NCI-H2107 treated with DMSO at 0.1 percent for 48 hours (cell line): ENCODE measurements around the gene CERS4.
A peak's percentile ranks its signal among the peaks of the same experiment; 100 is the strongest.
"Not testable (repeated sequence)": the region's sequence is repeated elsewhere in the genome, so short reads cannot be mapped to it uniquely, and the experiment has no call there.

Experiments
- DNase-seq: peaks from one replicate; lab custom pipeline; 2025; ENCODE audit not compliant: unreplicated experiment; lab: John Stamatoyannopoulos, UW

Gene CERS4

DNA sequence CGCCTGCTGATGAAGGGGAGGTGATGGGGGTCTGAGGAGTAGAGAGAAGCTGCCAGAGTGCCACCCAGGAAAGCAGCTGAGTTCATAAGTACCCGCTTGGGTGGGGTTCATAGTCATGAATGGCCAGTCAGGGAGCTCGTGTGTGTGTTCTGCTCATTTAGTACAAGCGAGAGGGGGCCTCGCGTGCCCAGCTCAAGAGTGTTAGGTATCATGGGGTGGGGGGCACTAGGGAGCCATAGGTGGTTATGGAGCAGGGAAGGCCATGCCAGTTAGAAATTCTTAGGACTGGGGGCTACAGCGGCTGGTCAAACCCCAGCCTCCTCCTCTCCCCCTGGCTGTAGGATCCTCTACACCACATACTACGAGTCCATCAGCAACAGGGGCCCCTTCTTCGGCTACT lies 52.2 kb downstream of the CERS4 start:
- no peak for DNase-seq

DNA sequence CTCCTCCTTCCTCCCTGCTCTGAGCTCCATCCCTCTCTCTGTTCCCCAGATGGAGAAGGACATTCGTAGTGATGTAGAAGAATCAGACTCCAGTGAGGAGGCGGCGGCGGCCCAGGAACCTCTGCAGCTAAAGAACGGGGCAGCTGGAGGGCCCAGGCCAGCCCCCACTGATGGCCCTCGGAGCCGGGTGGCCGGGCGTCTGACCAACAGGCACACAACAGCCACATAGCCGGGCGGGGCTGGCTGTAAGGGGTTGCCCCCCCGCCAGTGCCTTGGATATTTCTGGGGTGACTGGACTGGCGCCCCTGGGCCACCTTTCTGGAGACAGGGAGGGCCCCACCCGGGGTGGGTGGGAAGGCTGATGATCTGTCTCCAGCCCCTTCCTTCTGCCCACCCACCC lies 52.7 kb downstream of the CERS4 start:
- DNase-seq = no peak

DNA sequence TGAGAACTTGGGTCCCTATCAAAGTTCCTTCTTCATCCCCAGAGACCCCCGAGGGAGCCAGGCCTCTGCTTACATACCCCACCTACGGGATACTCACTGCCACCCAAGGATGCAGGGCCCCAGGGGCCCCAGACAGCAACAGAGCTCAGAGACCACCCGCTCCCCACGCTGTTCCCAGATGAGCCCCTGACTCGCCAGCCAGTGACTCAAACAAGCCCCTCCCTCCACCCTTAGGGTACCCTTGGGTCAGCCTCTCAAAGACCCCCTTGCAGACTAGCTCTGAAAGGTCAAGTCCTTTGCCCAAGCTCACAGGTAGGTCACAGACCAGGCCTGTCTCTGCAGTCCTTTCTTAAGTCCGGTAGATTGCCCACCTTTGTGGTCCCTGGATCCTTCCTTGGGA lies 53.3 kb downstream of the CERS4 start:
- DNase-seq = no peak

DNA sequence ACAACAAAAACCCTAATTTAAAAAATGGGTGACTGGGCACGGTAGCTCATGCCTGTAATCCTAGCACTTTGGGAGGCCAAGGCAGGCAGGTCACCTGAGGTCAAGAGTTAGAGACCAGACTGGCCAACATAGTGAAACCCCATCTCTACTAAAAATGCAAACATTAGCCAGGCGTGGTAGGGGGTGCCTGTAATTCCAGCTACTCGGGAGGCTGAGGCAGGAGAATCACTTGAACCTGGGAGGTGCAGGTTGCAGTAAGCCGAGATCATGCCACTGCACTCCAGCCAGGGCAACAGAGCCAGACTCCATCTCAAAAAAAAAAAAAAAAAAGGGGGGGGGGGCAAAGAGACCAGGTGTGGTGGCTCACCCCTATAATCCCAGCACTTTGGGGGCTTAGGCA lies 55.1 kb downstream of the CERS4 start:
- not testable (repeated sequence) for DNase-seq

DNA sequence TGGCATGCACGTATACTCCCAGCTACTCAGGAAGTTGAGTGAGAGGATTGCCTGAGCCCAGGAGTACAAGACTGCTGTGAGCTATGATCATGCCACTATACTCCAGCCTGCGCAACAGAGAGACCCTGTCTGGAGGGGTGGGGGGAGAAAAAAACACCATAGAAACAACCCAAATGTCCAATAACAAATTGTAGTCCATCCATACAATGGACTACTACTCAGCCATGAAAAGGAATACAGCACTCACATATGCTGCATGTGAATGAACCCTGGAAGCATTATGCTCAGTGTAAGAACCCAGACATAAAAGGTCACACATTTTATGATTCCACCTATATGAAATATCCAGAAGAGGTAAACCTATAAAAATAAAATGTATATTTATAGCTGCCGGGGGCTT lies 56.7 kb downstream of the CERS4 start:
- DNase-seq = no peak

DNA sequence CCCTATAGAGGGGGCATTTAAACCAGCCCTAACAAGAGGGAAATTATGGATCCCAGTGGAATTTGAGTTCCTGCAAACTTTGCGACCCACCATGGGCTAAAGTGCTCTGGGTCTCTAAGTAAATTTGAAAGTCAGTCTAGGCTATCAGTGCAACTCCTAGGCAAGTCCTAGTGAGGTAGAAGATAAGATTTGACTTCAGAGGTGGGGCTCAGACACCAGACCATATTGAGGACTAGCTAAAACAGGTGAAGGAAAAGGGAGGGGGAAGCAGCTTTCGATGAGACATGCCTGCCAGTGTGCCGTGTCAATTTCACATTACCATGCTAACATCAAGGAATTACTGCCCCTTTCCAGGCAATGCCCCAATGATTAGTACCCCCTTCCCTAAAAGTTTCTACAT lies 60.6 kb downstream of the CERS4 start:
- DNase-seq = no peak

DNA sequence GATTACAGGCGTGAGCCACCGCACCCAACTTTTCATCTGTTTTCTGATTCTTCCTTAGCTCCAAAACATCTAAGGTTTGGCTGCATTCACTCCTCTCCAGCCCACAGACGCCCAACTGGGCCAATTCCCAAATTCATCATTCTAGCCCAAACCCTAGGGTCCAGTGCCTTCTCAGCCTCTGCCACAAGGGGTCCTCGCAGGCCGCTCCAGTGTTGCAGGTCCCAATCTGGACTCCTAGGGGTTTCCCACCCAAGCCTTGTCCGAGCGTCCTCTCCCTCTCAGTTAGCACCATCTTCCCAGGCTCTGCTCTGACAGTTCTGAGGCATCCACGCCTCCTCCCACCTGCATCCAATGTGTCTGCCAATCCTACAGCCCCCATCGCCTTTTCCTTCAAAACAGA lies 67.3 kb downstream of the CERS4 start:
- not testable (repeated sequence) for DNase-seq

DNA sequence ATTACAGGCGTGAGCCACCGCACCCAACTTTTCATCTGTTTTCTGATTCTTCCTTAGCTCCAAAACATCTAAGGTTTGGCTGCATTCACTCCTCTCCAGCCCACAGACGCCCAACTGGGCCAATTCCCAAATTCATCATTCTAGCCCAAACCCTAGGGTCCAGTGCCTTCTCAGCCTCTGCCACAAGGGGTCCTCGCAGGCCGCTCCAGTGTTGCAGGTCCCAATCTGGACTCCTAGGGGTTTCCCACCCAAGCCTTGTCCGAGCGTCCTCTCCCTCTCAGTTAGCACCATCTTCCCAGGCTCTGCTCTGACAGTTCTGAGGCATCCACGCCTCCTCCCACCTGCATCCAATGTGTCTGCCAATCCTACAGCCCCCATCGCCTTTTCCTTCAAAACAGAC lies 82.2 kb downstream of the CERS4 start:
- DNase-seq = not testable (repeated sequence)

DNA sequence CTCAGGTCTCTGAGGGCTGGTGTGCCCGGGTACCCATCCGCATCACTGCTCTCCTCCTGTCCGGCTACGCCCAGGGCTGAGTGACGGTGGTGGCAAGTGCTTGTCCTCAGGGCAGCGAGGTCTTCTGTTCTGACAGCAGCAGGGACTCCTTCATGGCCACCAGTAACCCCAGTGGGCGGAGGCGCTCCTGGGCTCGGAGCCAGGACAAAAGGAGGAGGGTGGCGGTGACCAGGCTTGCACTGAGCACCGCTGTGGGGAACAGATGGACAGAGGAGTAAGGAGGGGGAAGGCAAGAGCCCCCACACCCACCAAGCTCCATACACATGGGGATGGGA lies 93.2 kb downstream of the CERS4 start:
- no peak for DNase-seq

DNA sequence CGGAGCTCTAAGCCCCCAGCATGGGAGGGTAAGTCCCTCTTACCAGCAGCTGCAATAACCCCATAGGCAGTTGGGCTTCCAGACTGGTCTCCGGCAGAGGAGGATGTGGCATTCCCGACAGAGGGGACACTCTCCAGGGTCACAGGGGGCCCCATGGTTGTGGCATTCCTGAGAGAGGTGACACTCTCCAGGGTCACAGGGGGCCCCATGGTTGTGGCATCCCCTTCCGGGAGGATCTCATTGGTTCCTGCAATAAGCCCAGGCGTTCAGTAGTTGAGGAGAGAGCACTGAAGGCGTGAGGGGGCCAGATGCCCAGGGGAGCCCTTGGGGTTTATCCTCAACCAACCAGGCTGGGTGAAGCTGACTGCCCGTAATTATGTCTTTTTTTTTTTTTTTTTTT lies 93.6 kb downstream of the CERS4 start:
- no peak for DNase-seq

DNA sequence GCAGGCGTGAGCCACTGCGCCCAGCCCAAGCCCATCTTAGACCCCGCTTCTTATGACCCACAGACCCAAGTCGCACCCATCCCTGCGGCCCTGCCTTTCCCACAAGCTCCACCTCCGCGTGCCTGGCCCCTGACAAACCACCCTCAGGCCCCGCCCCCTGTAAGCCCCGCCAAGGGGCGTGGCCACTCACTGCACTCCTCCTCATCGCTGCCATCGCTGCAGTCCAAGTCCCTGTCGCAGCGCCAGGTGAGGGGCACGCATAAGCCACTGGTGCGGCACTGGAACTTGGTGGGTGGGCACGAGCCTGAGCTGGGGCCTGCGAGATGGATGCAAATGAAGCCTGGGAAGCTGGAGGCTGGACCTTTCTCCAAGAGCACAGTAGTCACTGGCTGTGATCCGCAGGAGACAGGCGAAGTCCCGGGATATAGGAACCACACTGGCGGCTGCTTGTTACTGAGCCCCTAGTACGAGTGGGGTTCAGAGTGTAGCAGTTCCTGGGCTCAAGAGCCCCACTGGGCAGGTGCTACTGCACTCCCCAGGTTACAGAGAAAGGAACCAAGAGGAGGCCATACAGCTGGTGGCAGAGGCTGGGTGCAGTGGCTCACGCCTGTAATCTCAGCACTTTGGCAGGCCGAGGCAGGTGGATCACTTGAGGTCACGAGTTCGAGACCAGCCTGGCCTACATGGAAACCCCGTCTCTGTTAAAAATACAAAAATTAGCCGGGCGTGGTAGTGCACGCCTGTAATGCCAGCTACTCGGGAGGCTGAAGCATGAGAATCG lies 95.9 kb downstream of the CERS4 start:
- DNase-seq = no peak

DNA sequence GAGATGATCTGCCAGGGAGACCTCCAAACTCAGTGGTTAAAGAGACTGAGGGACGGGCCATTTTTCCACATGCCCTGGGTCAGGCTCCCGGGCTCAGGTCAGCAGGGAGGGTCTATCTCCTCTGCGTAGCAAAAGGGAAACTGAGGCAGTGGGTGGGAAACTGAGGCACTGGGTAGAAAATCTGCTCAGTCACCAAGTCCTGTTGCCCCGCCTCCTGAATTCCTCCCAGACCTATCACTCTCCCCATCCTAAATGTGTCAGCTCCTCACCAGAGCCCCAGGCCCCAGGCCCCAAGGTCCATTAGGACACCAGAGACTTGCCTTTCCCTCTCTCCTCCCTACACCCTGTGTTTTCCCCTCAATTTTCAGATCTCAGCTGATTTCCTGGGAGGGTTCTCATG lies 96.6 kb downstream of the CERS4 start:
- DNase-seq = no peak

DNA sequence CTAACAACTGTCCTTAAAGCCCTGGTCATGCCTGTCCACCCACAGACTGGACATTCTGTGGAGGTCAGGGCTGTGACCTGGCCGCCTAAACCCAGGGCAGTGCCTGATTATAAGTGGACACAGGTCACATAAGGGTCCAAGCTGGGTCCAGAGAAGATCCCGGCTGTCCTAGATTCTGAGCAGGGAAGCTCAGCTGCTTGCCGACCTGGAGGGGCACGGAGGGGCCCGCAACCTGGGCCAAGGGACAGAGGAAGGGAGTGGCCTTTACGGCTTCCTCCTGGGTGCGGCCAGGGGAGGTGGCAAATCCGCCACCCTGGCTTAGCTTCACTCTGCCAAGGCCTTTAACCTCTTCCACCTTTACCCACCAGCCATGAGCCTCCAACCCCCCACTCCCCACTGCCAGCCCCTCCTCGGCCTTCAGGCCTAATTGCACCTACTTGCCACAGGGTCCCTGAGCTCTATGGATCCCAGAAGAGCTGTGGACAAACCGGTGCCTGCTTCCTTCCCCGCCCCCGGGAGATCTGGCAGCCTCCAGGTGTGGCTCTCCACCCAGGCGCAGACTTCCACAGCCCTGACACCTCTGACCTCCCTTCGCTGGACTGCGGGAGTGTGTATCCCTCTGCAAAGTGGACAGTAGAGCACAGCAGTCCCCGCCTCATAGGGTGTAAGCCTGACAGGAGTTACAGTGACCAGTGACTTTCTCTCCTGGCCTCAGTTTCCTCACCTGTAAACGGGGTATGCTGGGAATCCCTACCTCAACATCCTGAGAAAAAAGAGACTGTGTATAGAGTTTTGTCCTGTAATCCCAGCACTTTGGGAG lies 97.3 kb downstream of the CERS4 start:
- DNase-seq = no peak

DNA sequence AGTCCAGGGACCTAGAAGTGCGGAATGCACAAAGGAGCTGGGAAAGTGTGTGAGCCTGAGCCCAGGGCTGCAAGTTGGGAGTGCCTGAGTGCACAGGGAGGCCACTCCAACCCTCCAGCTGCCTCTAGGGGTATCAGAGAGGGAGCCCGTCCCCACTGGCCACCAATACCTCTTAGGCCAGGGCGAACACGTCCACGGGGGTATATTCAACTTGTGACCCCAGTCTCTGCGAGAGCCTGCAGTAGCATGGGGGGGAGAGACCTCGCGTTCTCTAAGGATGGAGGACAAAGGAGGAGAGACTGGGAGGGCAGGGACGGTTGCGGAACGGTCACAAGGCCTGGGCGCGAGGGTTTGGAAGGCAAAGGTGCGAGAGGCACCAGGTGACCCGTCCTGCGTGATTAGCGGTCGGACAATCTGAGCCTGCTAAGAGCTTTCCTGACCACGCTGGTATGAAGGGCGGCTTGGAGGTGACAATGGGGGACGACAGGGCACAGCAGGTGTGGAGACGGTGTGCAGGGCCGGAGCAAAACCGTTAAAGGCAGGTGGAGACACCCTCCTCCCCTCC lies 98.3 kb downstream of the CERS4 start:
- DNase-seq = no peak

DNA sequence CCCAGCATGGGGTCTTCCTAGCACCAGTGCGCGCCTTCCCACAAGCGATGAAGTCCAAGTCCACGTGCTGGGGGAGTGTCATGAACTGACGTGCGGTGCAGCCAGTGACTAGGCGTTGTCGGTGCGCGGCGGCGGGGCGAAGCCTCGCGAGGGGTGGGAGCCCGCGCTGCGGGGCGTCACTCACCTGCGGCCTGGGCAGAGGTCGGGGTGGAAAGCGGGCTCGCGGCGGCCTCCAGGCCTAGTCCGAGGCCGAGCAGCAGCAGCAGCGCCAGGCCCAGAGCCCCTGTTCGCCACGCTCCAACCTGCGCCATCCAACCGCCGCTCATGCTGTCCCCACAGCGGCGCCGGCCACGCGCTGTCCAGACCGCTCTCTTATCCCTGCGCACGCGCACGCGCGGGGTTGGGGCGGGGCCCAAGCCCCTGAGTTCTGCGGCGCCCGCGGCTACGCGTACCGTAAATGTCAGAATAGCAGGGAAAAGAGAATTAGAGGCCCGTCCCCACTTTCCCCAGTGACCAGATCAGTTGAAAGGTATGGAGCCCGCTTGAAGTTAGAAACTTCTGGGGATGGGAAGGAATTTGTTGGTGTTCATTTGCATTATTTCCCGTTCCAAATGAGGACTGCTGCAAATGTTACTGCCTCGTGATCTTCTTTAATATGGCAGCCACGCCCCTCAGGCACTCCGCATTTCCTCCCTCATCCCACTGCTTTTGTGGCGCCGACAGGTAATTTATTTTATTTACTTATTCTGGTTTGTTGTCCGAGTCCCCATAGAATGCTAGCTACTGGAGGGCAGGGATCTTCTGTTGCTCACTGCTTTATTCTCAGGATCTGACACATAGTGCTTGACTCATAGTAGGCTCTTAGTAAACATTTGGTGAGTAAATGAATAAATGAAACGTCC lies 99.0 kb downstream of the CERS4 start, which contains the start of gene CD320:
Gene CD320, minus strand, starts transcription at position 394 of the 902 bp plus-strand sequence. Its CDS starts 68 bp downstream, at position 326.
- peak; percentile 85 for DNase-seq

DNA sequence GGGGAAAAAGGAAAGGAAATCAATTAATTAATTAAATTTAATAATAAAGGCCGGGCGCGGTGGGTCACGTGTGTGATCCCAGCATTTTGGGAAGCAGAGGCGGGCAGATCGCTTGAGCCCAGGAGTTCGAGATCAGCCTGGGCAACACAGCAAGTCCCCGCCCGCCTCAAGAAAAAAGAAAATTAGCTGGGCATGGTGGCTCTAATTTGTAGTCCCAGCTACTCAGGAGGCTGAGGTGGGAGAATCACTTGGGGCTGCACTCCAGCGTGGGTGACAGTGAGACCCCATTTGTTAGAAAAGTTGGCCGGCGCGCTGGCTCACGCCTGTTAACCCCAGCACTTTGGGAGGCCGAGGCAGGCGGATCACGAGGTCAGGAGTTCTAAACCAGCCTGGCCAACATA lies 99.7 kb downstream of the CERS4 start:
- DNase-seq = no peak

DNA sequence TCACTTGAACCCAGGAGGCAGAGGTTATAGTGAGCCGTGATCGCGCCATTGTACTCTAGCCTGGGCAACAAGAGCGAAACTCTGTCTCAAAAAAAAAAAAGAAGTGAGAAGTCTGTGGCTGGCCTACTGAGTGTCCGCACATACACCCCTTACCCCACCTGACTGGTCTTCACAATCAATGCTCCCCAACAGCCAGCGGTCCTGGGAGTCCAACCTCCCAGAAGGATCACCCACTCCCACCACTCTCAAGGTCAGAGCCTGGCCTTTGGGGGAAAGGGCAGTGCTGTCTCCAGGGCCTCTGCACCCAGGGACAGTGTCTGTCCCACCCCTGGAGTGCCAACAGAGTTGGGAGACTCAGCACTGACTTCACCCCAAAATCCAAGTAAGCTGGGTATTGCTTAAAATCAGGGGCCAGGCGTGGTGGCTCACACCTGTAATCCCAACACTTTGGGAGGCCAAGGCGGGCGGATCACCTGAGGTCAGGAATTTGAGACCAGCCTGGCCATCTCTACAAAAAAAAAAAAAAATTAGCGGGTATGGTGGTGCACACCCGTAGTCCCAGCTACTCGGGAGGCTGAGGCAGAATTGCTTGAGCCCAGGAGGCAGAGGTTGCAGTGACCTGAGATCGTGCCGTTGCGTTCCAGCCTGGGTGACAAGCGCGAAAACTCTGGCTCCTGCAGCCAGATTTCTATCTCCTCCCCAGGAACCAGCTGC lies 101.3 kb downstream of the CERS4 start:
- DNase-seq = no peak

DNA sequence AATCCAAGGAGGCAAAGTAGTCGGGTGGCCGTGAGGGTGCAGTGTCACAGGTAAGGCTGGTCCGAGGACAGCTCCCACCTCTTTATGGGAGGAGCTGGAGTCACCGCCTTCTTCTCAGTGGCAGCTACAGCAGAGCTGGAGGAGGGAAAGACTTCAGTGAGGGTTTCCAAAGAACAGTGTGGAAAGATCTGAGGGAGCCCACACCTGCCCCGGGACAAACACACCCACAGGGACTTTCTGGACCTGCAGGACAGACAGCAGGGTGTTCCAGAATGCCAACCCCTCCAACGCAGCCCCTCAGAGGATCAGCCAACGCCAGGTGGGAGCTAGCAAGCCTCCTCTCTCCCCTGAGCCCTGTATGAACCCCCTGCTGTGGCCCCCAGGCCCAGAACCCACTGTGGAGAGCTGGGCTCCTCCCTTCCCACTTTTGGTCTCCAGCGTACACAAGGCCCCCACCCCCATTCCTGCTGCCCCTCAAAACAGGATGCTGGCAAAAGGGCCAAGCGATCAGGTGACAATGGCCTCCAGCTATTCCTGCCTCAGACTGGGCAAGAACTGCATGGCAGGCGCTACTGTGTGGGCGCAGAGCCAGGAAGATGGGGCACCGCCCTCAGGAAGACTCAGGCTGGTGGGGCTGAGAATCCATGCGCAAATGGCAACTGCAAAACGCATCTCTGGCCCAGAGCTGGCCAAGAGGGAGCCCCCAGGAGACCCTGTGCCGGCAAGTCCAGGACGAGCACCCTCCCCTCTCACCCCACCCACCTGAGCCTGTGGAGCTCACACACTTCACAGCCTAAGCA lies 102.5 kb downstream of the CERS4 start:
- no peak for DNase-seq
